PC-9 (cell line): Measurements from ENCODE around the gene TGFB3. TPM values are rescaled to one million over a fixed set of nuclear protein-coding genes. Genes with fewer than 3 reads are reported as not detected.

ENCODE experiments used
- BruUV-seq: library from RNA; stranded (reverse); fragments of 400-500 nt; replicated peaks from 2 replicates; lab custom pipeline; 2021; lab: Mats Ljungman, UMichigan
- CTCF ChIA-PET: fragments of 300-600 bp; sonication (Branson Sonifier 250); formaldehyde crosslinking; loops from one replicate; lab custom pipeline; 2022; ENCODE audit warnings: antibody characterized with exemption; lab: Charles Lee
- POLR2A ChIA-PET: fragments of 300-600 bp; sonication (Branson Sonifier 250); formaldehyde crosslinking; loops from one replicate; lab custom pipeline; 2022; ENCODE audit warnings: antibody characterized with exemption; ENCODE audit not compliant: unreplicated experiment; lab: Charles Lee
- DNase-seq, 2 experiments: peaks; one replicate each; pipeline versions ENCODE4 v3.0.0 to v3.0.0-alpha.2; 2015 to 2022; ENCODE audit warnings: mixed read lengths in 1 of 2
- H2AFZ ChIP-seq: fragments of 200-600 bp; sonication (generic); 2 replicates; pipeline ENCODE4 v1.8.1; 2017; ENCODE audit warnings: antibody characterized with exemption
- H3F3A ChIP-seq: fragments of 200-600 bp; sonication (generic); 2 replicates; pipeline ENCODE4 v1.8.1; 2017; ENCODE audit warnings: antibody characterized with exemption, mild to moderate bottlenecking, low read depth; ENCODE audit not compliant: insufficient read depth
- H3K27ac ChIP-seq: fragments of 200-600 bp; sonication (generic); 2 replicates; pipeline ENCODE4 v1.6.1; 2016; ENCODE audit warnings: mixed run types
- H3K27me3 ChIP-seq: fragments of 200-600 bp; sonication (generic); 2 replicates; pipeline ENCODE4 v1.6.1; 2016; ENCODE audit warnings: low read depth, mixed run types; ENCODE audit not compliant: insufficient read depth
- H3K36me3 ChIP-seq: fragments of 200-600 bp; sonication (generic); 2 replicates; pipeline ENCODE4 v1.6.1; 2016; ENCODE audit warnings: low read depth, mixed run types
- H3K4me1 ChIP-seq: fragments of 200-600 bp; sonication (generic); replicated peaks from 2 replicates; pipeline ENCODE4 v1.6.1; 2016; ENCODE audit warnings: mixed run types; ENCODE audit not compliant: insufficient read depth
- H3K4me2 ChIP-seq: fragments of 200-600 bp; sonication (generic); 2 replicates; pipeline ENCODE4 v1.6.1; 2017; ENCODE audit warnings: mixed run types
- H3K4me3 ChIP-seq: fragments of 200-600 bp; sonication (generic); 2 replicates; pipeline ENCODE4 v1.6.1; 2016; ENCODE audit warnings: mixed run types
- H3K79me2 ChIP-seq: fragments of 200-600 bp; sonication (generic); 2 replicates; pipeline ENCODE4 v1.6.1; 2017; ENCODE audit warnings: low read depth, mixed run types
- H3K9me2 ChIP-seq: fragments of 200-600 bp; sonication (generic); 2 replicates; pipeline ENCODE4 v1.8.1; 2017; ENCODE audit warnings: mild to moderate bottlenecking; ENCODE audit not compliant: insufficient read depth
- H3K9me3 ChIP-seq: fragments of 200-600 bp; sonication (generic); 2 replicates; pipeline ENCODE4 v1.8.1; 2016; ENCODE audit warnings: low read depth; ENCODE audit not compliant: insufficient read depth
- H4K20me1 ChIP-seq: fragments of 200-600 bp; sonication (generic); 2 replicates; pipeline ENCODE4 v1.8.1; 2017; ENCODE audit not compliant: insufficient read depth
- CTCF ChIP-seq: fragments of 200-600 bp; sonication (generic); conservative IDR thresholded peaks from 2 replicates; pipeline ENCODE4 v1.6.1; 2017; ENCODE audit warnings: mixed run types, antibody characterized with exemption, mild to moderate bottlenecking, moderate library complexity
- EZH2 ChIP-seq: fragments of 200-600 bp; sonication (generic); IDR thresholded peaks from 2 replicates; pipeline ENCODE4 v1.8.0; 2017; ENCODE audit warnings: antibody characterized with exemption, low read depth
- intact Hi-C: fragments of 100-400 bp; cut with micrococcal nuclease; formaldehyde crosslinking; loops from one replicate; pipeline ENCODE4 v1.10.0; 2022; ENCODE audit not compliant: unreplicated experiment
- total RNA-seq: library from RNA; stranded (reverse); gene quantifications from 2 replicates; pipeline ENCODE4 v1.2.3, GENCODE V29; 2021

TGFB3 gene
- total RNA-seq, 1 experiment from 2014 or later = 2.8 TPM

DNA sequence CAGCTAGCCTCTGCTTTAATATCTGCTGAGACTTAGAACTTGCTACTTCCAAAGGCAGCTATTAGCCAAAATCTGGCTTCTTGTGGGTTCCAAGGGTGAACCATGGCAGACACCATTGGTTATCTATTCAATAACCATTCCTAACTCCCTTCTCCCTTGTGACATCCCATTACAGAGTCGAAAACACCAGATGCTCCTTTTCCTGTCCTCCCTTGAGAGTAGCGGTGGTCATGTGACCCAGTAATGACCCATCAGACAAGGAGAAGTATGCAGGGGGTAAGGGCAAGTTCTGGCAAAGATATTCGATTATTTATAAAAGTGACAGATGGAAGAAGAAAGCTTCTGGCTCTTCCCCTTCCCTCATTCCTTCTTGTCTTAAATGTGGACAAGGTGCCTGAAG lies 20.1 kb downstream of the TGFB3 start:
- no TSS peak for BruUV-seq
- intact Hi-C loops = no loop called here

DNA sequence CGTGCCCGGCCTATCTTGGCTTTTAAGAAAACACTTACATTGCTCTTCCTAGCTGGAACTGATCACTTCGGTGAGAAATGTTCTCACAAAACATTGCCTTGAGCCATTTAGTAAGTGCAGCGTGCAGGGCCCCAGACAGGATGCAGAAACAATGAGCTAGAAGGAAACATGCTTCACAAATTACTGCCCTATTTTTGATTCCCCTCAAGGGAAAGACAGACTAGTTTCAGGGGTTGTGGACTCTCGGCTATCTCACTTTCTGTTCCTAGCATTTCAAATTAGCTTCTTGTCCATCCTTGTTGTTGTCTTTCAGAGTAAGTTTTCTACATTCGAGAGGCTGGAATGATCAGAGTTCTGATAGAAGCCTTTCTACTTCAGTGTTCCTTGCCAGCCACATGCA lies 21.6 kb downstream of the TGFB3 start:
- no peaks in the 10 kb centered on the region for H3K4me1 ChIP-seq
- no TSS peak for BruUV-seq
- TF ChIP-seq EZH2 (no peak), CTCF (no peak)
- no peaks in the 10 kb centered on the region for H3K79me2 ChIP-seq
- no peak for DNase-seq
- no peaks in the 10 kb centered on the region for H3K9me3 ChIP-seq
- no peak overlapping the region for H3K4me2 ChIP-seq
- H4K20me1 ChIP-seq = no peaks in the 10 kb centered on the region
- ChIA-PET CTCF (interaction anchor here (0.6 to 0.7 kb wide), 2 partner anchors 25 to 1100 kb away, joined by 5 to 6 read pairs; partner anchors contain the start of gene IFT43), POLR2A (no interaction called here)
- no peaks in the 10 kb centered on the region for H3K9me2 ChIP-seq
- H3K27me3 ChIP-seq = no peaks in the 10 kb centered on the region
- no peaks in the 10 kb centered on the region for H3K36me3 ChIP-seq
- H2AFZ ChIP-seq = no peak overlapping the region
- no peak overlapping the region for H3K27ac ChIP-seq
- intact Hi-C loops = no loop called here
- H3K4me3 ChIP-seq = no peak overlapping the region
- H3F3A ChIP-seq = no peaks in the 10 kb centered on the region

More for the DNA sequence above, 20.1 kb downstream of the TGFB3 start:
- Histone ChIP-seq H3K27ac (no peak overlapping the region), H3K4me2 (no peak overlapping the region), H3F3A (no peaks in the 10 kb centered on the region), H3K9me2 (no peaks in the 10 kb centered on the region), H3K36me3 (no peaks in the 10 kb centered on the region), H3K27me3 (no peaks in the 10 kb centered on the region), H3K79me2 (no peaks in the 10 kb centered on the region), H3K9me3 (no peaks in the 10 kb centered on the region), H2AFZ (no peak overlapping the region), H4K20me1 (no peaks in the 10 kb centered on the region), H3K4me3 (no peak overlapping the region), H3K4me1 (no peaks in the 10 kb centered on the region)
- POLR2A ChIA-PET = no interaction called here
- TF ChIP-seq EZH2 (no peak), CTCF (no peak)
- no peak for DNase-seq
- CTCF ChIA-PET = no interaction called here

GRCh38 chr14:75959031-75959430 lies 22.8 kb downstream of the TGFB3 start:
- no peaks in the 10 kb centered on the region for H3F3A ChIP-seq
- no peak overlapping the region for H3K4me2 ChIP-seq
- no peaks in the 10 kb centered on the region for H4K20me1 ChIP-seq
- no TSS peak for BruUV-seq
- no peaks in the 10 kb centered on the region for H3K36me3 ChIP-seq
- DNase-seq = no peak
- POLR2A ChIA-PET = no interaction called here
- H3K27ac ChIP-seq = no peak overlapping the region
- CTCF ChIA-PET = no interaction called here
- H3K79me2 ChIP-seq = no peaks in the 10 kb centered on the region
- H3K27me3 ChIP-seq = no peaks in the 10 kb centered on the region
- no peak overlapping the region for H3K4me3 ChIP-seq
- no peaks in the 10 kb centered on the region for H3K9me3 ChIP-seq
- intact Hi-C loops = no loop called here
- no peaks in the 10 kb centered on the region for H3K9me2 ChIP-seq
- no peaks in the 10 kb centered on the region for H3K4me1 ChIP-seq
- no peak for TF ChIP-seq EZH2
- no peak overlapping the region for H2AFZ ChIP-seq

DNA sequence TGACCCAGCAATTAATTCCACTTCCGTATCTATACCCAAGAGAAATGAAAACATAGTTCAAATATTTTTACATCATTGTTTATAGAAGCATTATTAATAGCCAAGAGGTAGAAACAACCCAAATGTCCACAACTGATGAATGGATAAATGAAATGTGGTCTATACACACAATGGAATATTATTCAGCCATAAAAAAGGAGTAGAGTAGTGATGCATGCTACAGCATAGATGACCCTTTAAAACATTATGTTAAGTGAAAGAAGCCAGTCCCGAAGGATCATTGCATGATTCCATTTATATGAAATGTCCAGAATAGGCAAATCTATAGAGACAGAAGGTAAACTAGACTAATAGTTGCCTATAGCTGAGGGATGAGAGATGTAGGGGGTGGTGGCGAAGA lies 29.3 kb downstream of the TGFB3 start:
- no peaks in the 10 kb centered on the region for H3K9me2 ChIP-seq
- H2AFZ ChIP-seq = no peak overlapping the region
- no peak overlapping the region for H3K27ac ChIP-seq
- no peak for DNase-seq
- intact Hi-C loops = no loop called here
- no peaks in the 10 kb centered on the region for H3K4me1 ChIP-seq
- TF ChIP-seq CTCF (no peak), EZH2 (no peak)
- no peaks in the 10 kb centered on the region for H3K36me3 ChIP-seq
- ChIA-PET CTCF (no interaction called here), POLR2A (no interaction called here)
- no peaks in the 10 kb centered on the region for H4K20me1 ChIP-seq
- H3K4me2 ChIP-seq = no peak overlapping the region
- no TSS peak for BruUV-seq
- H3F3A ChIP-seq = no peaks in the 10 kb centered on the region
- no peak overlapping the region for H3K4me3 ChIP-seq
- no peaks in the 10 kb centered on the region for H3K27me3 ChIP-seq
- H3K9me3 ChIP-seq = no peaks in the 10 kb centered on the region
- H3K79me2 ChIP-seq = no peaks in the 10 kb centered on the region
